Stomach (tissue), 4 donors: ENCODE measurements around the gene LCE4A.

Source experiments
- EP300 ChIP-seq: sonication (generic); formaldehyde crosslinking; IDR thresholded peaks from one replicate; pipeline ENCODE4 v1.6.1; 2017; ENCODE audit warnings: antibody characterized with exemption
- POLR2A ChIP-seq, 4 donors: fragments of 450-650 bp; IDR thresholded peaks; one replicate each; pipeline ENCODE4 v1.6.1; 2016; ENCODE audit warnings: antibody characterized with exemption in 4 of 4, control low read depth in 2 of 4, mild to moderate bottlenecking in 1 of 4, moderate library complexity in 1 of 4
- POLR2AphosphoS5 ChIP-seq, 3 donors: sonication (generic); formaldehyde crosslinking; IDR thresholded peaks; one replicate each; pipeline ENCODE4 v1.6.1; 2016; ENCODE audit warnings: antibody characterized with exemption in 3 of 3
- TF ChIP-seq, protein P1 (sequence below), 7 experiments: fragments of 450-650 bp in 4 of 7; fragments of 200-600 bp in 3 of 7; sonication (generic) in 3 of 7; IDR thresholded peaks; one replicate each; pipeline ENCODE4 v1.5.1; 2016 to 2019; ENCODE audit warnings: antibody characterized with exemption in 7 of 7, control low read depth in 2 of 7, mild to moderate bottlenecking in 1 of 7

DNA sequence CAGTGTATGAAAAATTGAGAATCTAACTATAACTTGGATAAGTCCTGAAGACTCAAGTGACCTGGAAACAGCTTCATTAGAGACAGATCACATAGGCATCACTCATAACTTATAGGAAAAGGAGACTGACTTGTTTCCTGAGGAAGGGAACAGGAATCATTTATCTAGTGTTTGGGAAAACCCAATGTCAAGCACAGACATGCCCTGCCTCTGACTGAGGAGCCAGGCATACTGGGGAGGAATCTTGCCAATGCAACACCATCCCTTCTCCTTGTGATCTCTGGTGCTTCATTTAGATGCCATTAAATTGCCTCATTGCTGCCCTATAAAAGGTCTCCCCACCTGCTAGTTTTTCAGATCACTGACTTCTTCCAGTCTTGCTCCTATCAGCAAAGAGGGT is 10.3 kb downstream of the LCE4A start:
- TF ChIP-seq, protein P1, sequence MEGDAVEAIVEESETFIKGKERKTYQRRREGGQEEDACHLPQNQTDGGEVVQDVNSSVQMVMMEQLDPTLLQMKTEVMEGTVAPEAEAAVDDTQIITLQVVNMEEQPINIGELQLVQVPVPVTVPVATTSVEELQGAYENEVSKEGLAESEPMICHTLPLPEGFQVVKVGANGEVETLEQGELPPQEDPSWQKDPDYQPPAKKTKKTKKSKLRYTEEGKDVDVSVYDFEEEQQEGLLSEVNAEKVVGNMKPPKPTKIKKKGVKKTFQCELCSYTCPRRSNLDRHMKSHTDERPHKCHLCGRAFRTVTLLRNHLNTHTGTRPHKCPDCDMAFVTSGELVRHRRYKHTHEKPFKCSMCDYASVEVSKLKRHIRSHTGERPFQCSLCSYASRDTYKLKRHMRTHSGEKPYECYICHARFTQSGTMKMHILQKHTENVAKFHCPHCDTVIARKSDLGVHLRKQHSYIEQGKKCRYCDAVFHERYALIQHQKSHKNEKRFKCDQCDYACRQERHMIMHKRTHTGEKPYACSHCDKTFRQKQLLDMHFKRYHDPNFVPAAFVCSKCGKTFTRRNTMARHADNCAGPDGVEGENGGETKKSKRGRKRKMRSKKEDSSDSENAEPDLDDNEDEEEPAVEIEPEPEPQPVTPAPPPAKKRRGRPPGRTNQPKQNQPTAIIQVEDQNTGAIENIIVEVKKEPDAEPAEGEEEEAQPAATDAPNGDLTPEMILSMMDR (IDR thresholded peaks at IDR 0.05): no peak
- TF ChIP-seq POLR2A (IDR thresholded peaks at IDR 0.05): no peak
- TF ChIP-seq POLR2AphosphoS5 (IDR thresholded peaks at IDR 0.05): no peak
- TF ChIP-seq EP300: no peak
